MM.1S (cell line): Measurements from ENCODE around the gene RHOF.

ENCODE experiments used
- EZH2 ChIP-seq: fragments of 300-600 bp; sonication (generic); optimal IDR thresholded peaks from 2 replicates; pipeline ENCODE3; 2017; ENCODE audit warnings: low read depth, mild to moderate bottlenecking, antibody characterized with exemption, low read length, mixed read lengths
- TF ChIP-seq, protein P1 (sequence below): fragments of 300-600 bp; sonication (generic); IDR thresholded peaks from 2 replicates; pipeline ENCODE4 v1.5.1; 2016; ENCODE audit warnings: antibody characterized with exemption, low read length, mixed read lengths

DNA sequence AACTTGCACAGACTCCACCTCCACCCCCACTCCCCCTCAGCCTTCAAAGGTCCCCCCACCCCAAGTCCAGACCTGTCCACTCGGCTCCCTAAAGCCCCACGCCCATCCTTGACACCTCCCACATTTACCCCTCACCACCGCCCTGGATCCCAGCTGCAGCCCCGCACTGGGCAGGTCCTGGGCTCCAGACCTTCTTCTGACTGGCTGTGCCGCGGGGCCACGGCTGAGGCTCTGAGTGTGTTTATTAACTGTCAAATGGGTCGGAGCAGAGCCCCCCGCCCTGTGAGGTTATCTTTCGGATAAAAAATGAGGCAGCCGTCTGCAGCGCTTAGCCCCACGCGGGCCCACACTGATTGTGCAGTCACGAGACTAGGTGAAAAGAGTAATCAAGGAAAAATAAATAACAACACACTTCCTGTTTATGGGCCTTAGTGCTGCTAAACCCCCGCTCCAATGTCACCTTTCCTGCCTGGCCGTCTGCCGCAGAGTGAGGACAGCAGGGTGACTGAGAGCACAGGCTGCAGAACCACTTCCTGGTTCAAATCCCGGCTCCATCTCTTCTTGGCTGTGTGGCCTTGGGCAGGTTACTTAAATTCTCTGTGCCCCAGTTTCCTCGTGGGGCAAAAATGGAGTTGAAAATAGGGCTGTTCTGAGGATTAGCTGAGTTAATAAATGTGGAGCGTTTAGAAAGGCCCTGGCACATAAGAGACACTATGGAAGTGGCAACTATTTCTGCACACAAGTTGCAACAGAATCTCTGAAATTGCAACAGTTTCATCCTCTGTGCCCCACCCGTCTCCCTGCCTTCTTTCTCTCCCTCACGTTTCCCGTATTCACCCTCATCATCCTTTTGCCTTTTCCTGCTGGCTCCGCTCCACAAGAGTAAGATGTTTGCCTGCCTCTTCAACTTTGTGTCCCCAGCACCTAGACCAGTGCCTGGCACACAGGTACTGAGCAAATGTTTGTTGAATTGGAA lies 19.7 kb upstream of the RHOF start:
- no peak for TF ChIP-seq EZH2
- TF ChIP-seq, protein P1, sequence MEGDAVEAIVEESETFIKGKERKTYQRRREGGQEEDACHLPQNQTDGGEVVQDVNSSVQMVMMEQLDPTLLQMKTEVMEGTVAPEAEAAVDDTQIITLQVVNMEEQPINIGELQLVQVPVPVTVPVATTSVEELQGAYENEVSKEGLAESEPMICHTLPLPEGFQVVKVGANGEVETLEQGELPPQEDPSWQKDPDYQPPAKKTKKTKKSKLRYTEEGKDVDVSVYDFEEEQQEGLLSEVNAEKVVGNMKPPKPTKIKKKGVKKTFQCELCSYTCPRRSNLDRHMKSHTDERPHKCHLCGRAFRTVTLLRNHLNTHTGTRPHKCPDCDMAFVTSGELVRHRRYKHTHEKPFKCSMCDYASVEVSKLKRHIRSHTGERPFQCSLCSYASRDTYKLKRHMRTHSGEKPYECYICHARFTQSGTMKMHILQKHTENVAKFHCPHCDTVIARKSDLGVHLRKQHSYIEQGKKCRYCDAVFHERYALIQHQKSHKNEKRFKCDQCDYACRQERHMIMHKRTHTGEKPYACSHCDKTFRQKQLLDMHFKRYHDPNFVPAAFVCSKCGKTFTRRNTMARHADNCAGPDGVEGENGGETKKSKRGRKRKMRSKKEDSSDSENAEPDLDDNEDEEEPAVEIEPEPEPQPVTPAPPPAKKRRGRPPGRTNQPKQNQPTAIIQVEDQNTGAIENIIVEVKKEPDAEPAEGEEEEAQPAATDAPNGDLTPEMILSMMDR = no peak
